ENCODE data around the gene OR2S2.
"Not testable (repeated sequence)": the region's sequence is repeated elsewhere in the genome, so short reads cannot be mapped to it uniquely, and the experiment has no call there.

- TF ChIP-seq POLR2A (IDR thresholded peaks at IDR 0.05; ENCODE audit: control extremely low read depth in 1 of 2, low read depth in 2 of 2, low read length in 2 of 2); SUZ12 (IDR thresholded peaks at IDR 0.05; ENCODE audit: low read length); CBX8 (IDR thresholded peaks at IDR 0.05; ENCODE audit: borderline replicate concordance, low read depth, low read length); CTCF (IDR thresholded peaks at IDR 0.05; ENCODE audit: control extremely low read depth in 1 of 3, insufficient read depth in 1 of 3, low read depth in 1 of 3, low read length in 3 of 3); CREB1 (IDR thresholded peaks at IDR 0.05); BRCA1 (IDR thresholded peaks at IDR 0.05; ENCODE audit: low read depth, low read length); MAX (IDR thresholded peaks at IDR 0.05); ATF3 (IDR thresholded peaks at IDR 0.05; ENCODE audit: insufficient read depth, low read depth, low read length); EP300 (IDR thresholded peaks at IDR 0.05; ENCODE audit: borderline replicate concordance in 1 of 2, low read depth in 2 of 2, low read length in 2 of 2): not testable (repeated sequence)
Observed at GRCh38 chr9:35913429-35913828, 44.5 kb downstream of the OR2S2 start.

Data from H1 (cell line).